GM23338 (cell line): ENCODE results near the gene EN2. TPM values are rescaled to one million over a fixed set of nuclear protein-coding genes. Genes with fewer than 3 reads are reported as not detected.

Experiments
- ATAC-seq: fragments of 200-7000 bp; cut with Tn5 transposase; 3 replicates; pipeline ENCODE4 v1.9.1; 2020
- DNase-seq: peaks from one replicate; pipeline ENCODE4 v3.0.0-alpha.2; 2015; ENCODE audit warnings: low spot score
- H2AFZ ChIP-seq: fragments of 200-600 bp; sonication (generic); 2 replicates; pipeline ENCODE4 v1.8.0; 2016; ENCODE audit warnings: antibody characterized with exemption, mild to moderate bottlenecking, moderate library complexity
- H3F3A ChIP-seq: fragments of 200-600 bp; sonication (generic); replicated peaks from 2 replicates; pipeline ENCODE4 v1.8.0; 2017; ENCODE audit warnings: antibody characterized with exemption, mixed run types, low read depth
- H3K27ac ChIP-seq: fragments of 200-600 bp; sonication (generic); 2 replicates; pipeline ENCODE4 v1.6.1; 2016; ENCODE audit warnings: low read depth
- H3K27me3 ChIP-seq: fragments of 200-600 bp; sonication (generic); 2 replicates; pipeline ENCODE4 v1.8.0; 2016; ENCODE audit warnings: mild to moderate bottlenecking, mixed run types, moderate library complexity; ENCODE audit not compliant: insufficient read depth
- H3K36me3 ChIP-seq: fragments of 200-600 bp; sonication (generic); 2 replicates; pipeline ENCODE4 v1.8.0; 2016; ENCODE audit warnings: mild to moderate bottlenecking; ENCODE audit not compliant: insufficient read depth
- H3K4me1 ChIP-seq: fragments of 200-600 bp; sonication (generic); 2 replicates; pipeline ENCODE4 v1.8.0; 2016; ENCODE audit warnings: mild to moderate bottlenecking, moderate library complexity; ENCODE audit not compliant: insufficient read depth
- H3K4me2 ChIP-seq: fragments of 200-600 bp; sonication (generic); 2 replicates; pipeline ENCODE4 v1.7.1; 2017; ENCODE audit warnings: mixed run types
- H3K4me3 ChIP-seq: fragments of 200-600 bp; sonication (generic); 2 replicates; pipeline ENCODE4 v1.6.1; 2016; ENCODE audit warnings: mixed run types
- H3K79me2 ChIP-seq: fragments of 200-600 bp; sonication (generic); replicated peaks from 2 replicates; pipeline ENCODE4 v1.8.0; 2017; ENCODE audit warnings: mild to moderate bottlenecking; ENCODE audit not compliant: insufficient read depth
- H3K9me2 ChIP-seq: fragments of 200-600 bp; sonication (generic); 2 replicates; pipeline ENCODE4 v1.8.0; 2017; ENCODE audit not compliant: insufficient read depth
- H4K20me1 ChIP-seq: fragments of 200-600 bp; sonication (generic); replicated peaks from 2 replicates; pipeline ENCODE4 v1.8.0; 2017; ENCODE audit warnings: mild to moderate bottlenecking; ENCODE audit not compliant: insufficient read depth
- H3K27ac Mint-ChIP-seq: 2 replicates; pipeline ENCODE4 v1.8.0; 2020; ENCODE audit warnings: inconsistent platforms, mild to moderate bottlenecking, moderate library complexity, mixed read lengths
- H3K27me3 Mint-ChIP-seq: 3 replicates; pipeline ENCODE4 v1.8.0; 2022; ENCODE audit warnings: low read depth, mild to moderate bottlenecking, moderate library complexity, mixed read lengths, inconsistent platforms; ENCODE audit not compliant: insufficient read depth, poor library complexity
- H3K36me3 Mint-ChIP-seq: 3 replicates; pipeline ENCODE4 v1.8.0; 2021; ENCODE audit warnings: low read depth, mild to moderate bottlenecking, inconsistent platforms, moderate library complexity, mixed read lengths
- H3K4me1 Mint-ChIP-seq: 3 replicates; pipeline ENCODE4 v1.8.0; 2020; ENCODE audit warnings: mild to moderate bottlenecking, inconsistent platforms, mixed read lengths
- H3K4me3 Mint-ChIP-seq: 3 replicates; pipeline ENCODE4 v1.8.0; 2021; ENCODE audit warnings: moderate library complexity, mild to moderate bottlenecking, inconsistent platforms, mixed read lengths
- H3K9me3 Mint-ChIP-seq: 3 replicates; pipeline ENCODE4 v1.8.0; 2020; ENCODE audit warnings: moderate library complexity, mild to moderate bottlenecking, inconsistent platforms, mixed read lengths
- CREB1 ChIP-seq: fragments of 250-450 bp; sonication (Bioruptor Pico); IDR thresholded peaks from 2 replicates; pipeline ENCODE4 v1.5.0; 2020; ENCODE audit warnings: low read depth, mild to moderate bottlenecking, moderate library complexity
- CTCF ChIP-seq, 2 experiments: fragments of 200-600 bp in 1 of 2; sonication (generic) in 1 of 2; conservative IDR thresholded peaks; 2 replicates each; pipeline versions ENCODE4 v1.5.1 to v1.6.1; 2016 to 2017; ENCODE audit warnings: antibody characterized with exemption in 2 of 2, low read depth in 2 of 2, mild to moderate bottlenecking in 2 of 2, moderate library complexity in 1 of 2
- ETS1 ChIP-seq: IDR thresholded peaks from 2 replicates; pipeline ENCODE4 v1.6.1; 2016; ENCODE audit warnings: antibody characterized with exemption
- EZH2 ChIP-seq: fragments of 200-600 bp; sonication (generic); IDR thresholded peaks from one replicate; pipeline ENCODE4 v1.8.0; 2017; ENCODE audit warnings: antibody characterized with exemption, mild to moderate bottlenecking, low read depth; ENCODE audit not compliant: unreplicated experiment
- EZH2phosphoT487 ChIP-seq: fragments of 200-600 bp; sonication (generic); IDR thresholded peaks from one replicate; pipeline ENCODE4 v1.8.1; 2018; ENCODE audit warnings: antibody characterized with exemption; ENCODE audit not compliant: unreplicated experiment
- JUNB ChIP-seq: IDR thresholded peaks from one replicate; pipeline ENCODE4 v1.6.1; 2016; ENCODE audit warnings: antibody characterized with exemption; ENCODE audit not compliant: unreplicated experiment
- NANOG ChIP-seq: IDR thresholded peaks from 2 replicates; pipeline ENCODE4 v1.6.1; 2016; ENCODE audit warnings: antibody characterized with exemption, borderline replicate concordance
- POLR2AphosphoS5 ChIP-seq: IDR thresholded peaks from 2 replicates; pipeline ENCODE4 v1.6.1; 2016; ENCODE audit warnings: antibody characterized with exemption, low read depth
- REST ChIP-seq: IDR thresholded peaks from one replicate; pipeline ENCODE4 v1.6.1; 2018; ENCODE audit warnings: antibody characterized with exemption; ENCODE audit not compliant: unreplicated experiment
- STAT1 ChIP-seq: IDR thresholded peaks from one replicate; pipeline ENCODE4 v1.6.1; 2016; ENCODE audit warnings: antibody characterized with exemption; ENCODE audit not compliant: unreplicated experiment
- ZNF114 ChIP-seq: fragments of 250-450 bp; sonication (Bioruptor Pico); IDR thresholded peaks from 2 replicates; pipeline ENCODE4 v1.5.0; 2020; ENCODE audit warnings: mild to moderate bottlenecking, moderate library complexity
- ZNF331 ChIP-seq: fragments of 250-450 bp; sonication (Bioruptor Pico); IDR thresholded peaks from 2 replicates; pipeline ENCODE4 v1.5.0; 2020; ENCODE audit warnings: low read depth, mild to moderate bottlenecking, moderate library complexity
- ZNF462 ChIP-seq: fragments of 250-450 bp; sonication (Bioruptor Pico); IDR thresholded peaks from 2 replicates; pipeline ENCODE4 v1.5.0; 2020; ENCODE audit warnings: mild to moderate bottlenecking, moderate library complexity
- polyA plus RNA-seq: library from polyadenylated mRNA; unstranded; fragments of >200 nt; fragmentation: Nextera tagmentation; extraction: Ambion mirVana; gene quantifications from 2 replicates; pipeline ENCODE4 v1.2.1, GENCODE V29; 2016
- total RNA-seq: library from RNA; depleted of rRNA; stranded (reverse); fragments of >200 nt; shearing (Covaris generic); gene quantifications from 2 replicates; pipeline ENCODE4 v1.2.3, GENCODE V29; 2014

EN2 gene
- total and polyA plus RNA-seq, 2 experiments from 2014 or later = not detected

- Histone ChIP-seq H3K4me1 (peaks cover 24% of the 10 kb centered on the region), H3K27ac (no peak overlapping the region), H3K4me2 (no peak overlapping the region), H3F3A (peaks cover 4% of the 10 kb centered on the region; the same call in 1 of the 2 replicates), H3K9me2 (no peaks in the 10 kb centered on the region), H3K4me3 (no peak overlapping the region), H4K20me1 (peaks cover 13% of the 10 kb centered on the region; the same call in 1 of the 2 replicates), H2AFZ (no peak overlapping the region), H3K79me2 (no peaks in the 10 kb centered on the region), H3K27me3 (peaks cover 95% of the 10 kb centered on the region), H3K36me3 (no peaks in the 10 kb centered on the region)
- ATAC-seq (no peak), DNase-seq (no peak)
- TF ChIP-seq ZNF331 (no peak), REST (no peak), EZH2 (no peak), STAT1 (no peak), NANOG (no peak), ZNF114 (CRISPR knock-in tag) (no peak), POLR2AphosphoS5 (no peak), CTCF (conservative IDR thresholded peaks at IDR 0.05; ENCODE audit: low read depth in 2 of 2) (no peak), ZNF462 (no peak), ETS1 (no peak), EZH2phosphoT487 (no peak), JUNB (no peak), CREB1 (CRISPR knock-in tag) (no peak)
- Mint-ChIP-seq H3K27me3 (peaks cover 87% of the 10 kb centered on the region), H3K36me3 (no peaks in the 10 kb centered on the region), H3K27ac (no peak overlapping the region), H3K4me1 (peaks cover 28% of the 10 kb centered on the region), H3K9me3 (no peaks in the 10 kb centered on the region), H3K4me3 (no peak overlapping the region)
Measured at GRCh38 chr7:155513543-155514285, 55.8 kb downstream of the EN2 start.
